Panc1 (cell line): ENCODE results near the gene RPA3. TPM values are rescaled to one million over a fixed set of nuclear protein-coding genes. Genes with fewer than 3 reads are reported as not detected.

Experiments
- ATAC-seq: fragments of 200-7000 bp; cut with Tn5 transposase; 2 replicates; pipeline ENCODE4 v1.9.1; 2020; ENCODE audit warnings: mild to moderate bottlenecking, moderate library complexity
- BruUV-seq: library from RNA; stranded (reverse); fragments of 400-500 nt; replicated peaks from 2 replicates; lab custom pipeline; 2021; lab: Mats Ljungman, UMichigan
- CTCF ChIA-PET: fragments of 300-600 bp; sonication (Branson Sonifier 250); formaldehyde crosslinking; loops from one replicate; lab custom pipeline; 2022; ENCODE audit warnings: antibody characterized with exemption; lab: Charles Lee
- POLR2A ChIA-PET: fragments of 300-600 bp; sonication (Branson Sonifier 250); formaldehyde crosslinking; loops from one replicate; lab custom pipeline; 2022; ENCODE audit warnings: antibody characterized with exemption; lab: Charles Lee
- DNase-seq: peaks from one replicate; pipeline ENCODE4 v3.0.0-alpha.2; 2010; ENCODE audit warnings: low read depth, low spot score
- H3K27ac ChIP-seq: 2 replicates; pipeline ENCODE4 v1.5.1; 2011; ENCODE audit warnings: mild to moderate bottlenecking, low read length, inconsistent platforms
- H3K27me3 ChIP-seq: fragments of 200-500 bp; sonication (Bioruptor generic); 2 replicates; pipeline ENCODE4 v1.6.0; 2014; ENCODE audit warnings: low read length, inconsistent platforms; ENCODE audit not compliant: control insufficient read depth, insufficient read depth
- H3K36me3 ChIP-seq: fragments of 200-500 bp; sonication (Bioruptor generic); 2 replicates; pipeline ENCODE4 v1.5.1; 2014; ENCODE audit warnings: inconsistent platforms, mild to moderate bottlenecking, low read length, moderate library complexity; ENCODE audit not compliant: control insufficient read depth, insufficient read depth
- H3K4me1 ChIP-seq: 2 replicates; pipeline ENCODE4 v1.5.1; 2011; ENCODE audit warnings: inconsistent platforms, mild to moderate bottlenecking, low read length, moderate library complexity; ENCODE audit not compliant: control insufficient read depth, insufficient read depth
- H3K4me3 ChIP-seq, 2 experiments: 2 replicates each; pipeline ENCODE4 v1.5.1; 2011 to 2012; ENCODE audit warnings: low read depth in 2 of 2, low read length in 2 of 2, mild to moderate bottlenecking in 2 of 2, inconsistent platforms in 1 of 2, moderate library complexity in 1 of 2
- H3K9me3 ChIP-seq: fragments of 200-500 bp; sonication (Bioruptor generic); 2 replicates; pipeline ENCODE4 v1.5.1; 2014; ENCODE audit warnings: low read depth, mild to moderate bottlenecking, inconsistent platforms, low read length, moderate library complexity; ENCODE audit not compliant: control insufficient read depth, insufficient read depth
- CTCF ChIP-seq: fragments of 450-650 bp; IDR thresholded peaks from 2 replicates; pipeline ENCODE4 v1.5.1; 2017; ENCODE audit warnings: mild to moderate bottlenecking
- POLR2AphosphoS5 ChIP-seq: IDR thresholded peaks from 2 replicates; pipeline ENCODE4 v1.6.1; 2012; ENCODE audit warnings: mild to moderate bottlenecking, low read depth, low read length, moderate library complexity
- REST ChIP-seq, 2 experiments: IDR thresholded peaks; 2 replicates each; pipeline ENCODE4 v1.6.1; 2011 to 2012; ENCODE audit warnings: low read depth in 2 of 2, control low read depth in 1 of 2, low read length in 1 of 2, mild to moderate bottlenecking in 1 of 2, moderate library complexity in 1 of 2; ENCODE audit not compliant: insufficient read depth in 1 of 2
- SIN3A ChIP-seq: IDR thresholded peaks from 2 replicates; pipeline ENCODE4 v1.6.1; 2012; ENCODE audit warnings: low read depth, mild to moderate bottlenecking, low read length, moderate library complexity, borderline replicate concordance; ENCODE audit not compliant: insufficient read depth
- TCF7L2 ChIP-seq: IDR thresholded peaks from 2 replicates; pipeline ENCODE4 v1.6.1; 2011; ENCODE audit warnings: mild to moderate bottlenecking, low read depth, low read length, inconsistent platforms
- in situ Hi-C: cut with HindIII; loops from 2 replicates; pipeline ENCODE4 v1.10.0; 2016; ENCODE audit warnings: low sequenced_read_pairs, low pct_unique_long_range_greater_than_20kb
- intact Hi-C: fragments of 100-400 bp; cut with micrococcal nuclease; formaldehyde crosslinking; loops from one replicate; pipeline ENCODE4 v1.10.0; 2022; ENCODE audit not compliant: unreplicated experiment
- total RNA-seq: library from RNA; stranded (reverse); gene quantifications from one replicate; pipeline ENCODE4 v1.2.1, GENCODE V29; 2021; ENCODE audit not compliant: unreplicated experiment

RPA3 gene
- total RNA-seq, 1 experiment from 2014 or later = 93.5 TPM

DNA sequence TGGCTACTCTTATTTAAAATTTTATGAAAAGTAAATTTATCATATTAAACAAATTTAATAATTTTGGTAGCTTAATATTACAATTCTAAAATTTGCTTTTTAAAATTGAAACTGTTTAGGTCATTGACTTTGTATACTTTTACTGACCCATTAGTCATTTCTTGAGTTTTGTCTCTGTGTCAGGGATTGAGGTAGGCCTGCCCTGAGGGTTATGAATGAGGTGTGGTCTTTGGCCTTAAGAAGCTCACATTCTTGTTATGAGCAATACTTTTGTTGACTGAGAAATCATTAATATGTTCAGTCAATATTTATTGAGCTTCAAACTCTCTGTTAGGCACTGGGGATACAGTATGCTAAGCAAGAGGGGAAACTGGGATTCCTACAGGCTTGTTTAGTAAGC lies 47.0 kb upstream of the RPA3 start:
- H3K9me3 ChIP-seq = no peaks in the 10 kb centered on the region
- TF ChIP-seq POLR2AphosphoS5 (no peak), TCF7L2 (no peak), REST (IDR thresholded peaks at IDR 0.05; ENCODE audit: insufficient read depth in 1 of 2, low read depth in 2 of 2, low read length in 1 of 2) (no peak), CTCF (no peak), SIN3A (no peak)
- DNase-seq = no peak
- H3K27me3 ChIP-seq = no peaks in the 10 kb centered on the region
- BruUV-seq = no TSS peak
- no peaks in the 10 kb centered on the region for H3K36me3 ChIP-seq
- H3K4me1 ChIP-seq = peaks cover 8% of the 10 kb centered on the region; the same call in 1 of the 2 replicates
- in situ Hi-C loops (no loop called here), intact Hi-C loops (loop anchor here (10.0 kb wide), 3 partner anchors 171 to 449 kb away; no protein-coding TSS in a partner anchor)
- H3K4me3 ChIP-seq = no peak overlapping the region
- ATAC-seq = no peak
- ChIA-PET POLR2A (no interaction called here), CTCF (no interaction called here)
- no peak overlapping the region for H3K27ac ChIP-seq

DNA sequence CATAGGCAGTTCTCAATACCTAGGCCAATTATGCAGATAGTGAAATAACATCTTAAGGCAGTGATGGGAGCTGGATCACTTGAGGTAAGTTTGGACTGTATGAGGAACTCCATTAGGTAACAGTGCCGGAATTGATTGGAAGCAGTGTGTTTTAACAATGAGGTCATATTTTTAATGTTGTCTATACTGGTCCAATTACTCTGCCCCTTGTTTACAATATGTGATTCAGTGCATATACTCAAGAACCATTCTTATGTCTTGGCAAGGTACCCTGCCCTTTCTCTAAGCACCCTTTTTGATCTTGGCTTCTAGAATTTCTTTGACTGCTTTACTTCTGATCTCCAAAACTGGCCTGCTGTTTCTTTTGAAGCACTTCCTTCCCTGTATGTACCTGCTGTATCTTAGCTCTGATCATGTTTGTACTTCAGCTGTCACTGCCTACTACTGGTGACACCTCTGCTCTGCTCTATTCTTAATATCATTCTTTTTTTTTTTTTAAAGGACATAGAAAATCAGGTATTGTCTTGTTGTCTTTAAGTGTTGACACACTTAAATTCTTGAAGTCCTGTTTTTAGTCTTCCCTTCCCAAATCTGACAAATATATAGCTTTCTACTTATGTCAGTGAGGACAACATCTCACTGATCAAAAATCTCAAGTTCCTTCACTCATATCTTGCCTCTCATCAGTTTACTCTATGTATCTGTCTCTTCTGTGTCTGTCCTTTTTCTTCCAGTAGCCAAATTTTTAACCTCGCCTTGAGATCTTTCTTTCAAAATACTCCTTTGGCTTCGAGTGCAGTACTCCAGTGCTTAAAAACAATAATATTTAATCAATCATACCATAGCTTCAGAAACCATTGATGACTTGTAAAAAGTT lies 46.4 kb upstream of the RPA3 start:
- TF ChIP-seq CTCF (peak; percentile 15; the same call in 1 of the 2 replicates), SIN3A (no peak), TCF7L2 (no peak)

More for the DNA sequence above, 46.4 kb upstream of the RPA3 start:
- H3K4me1 ChIP-seq = peaks cover 8% of the 10 kb centered on the region; the same call in 1 of the 2 replicates
- H3K4me3 ChIP-seq = no peak overlapping the region
- H3K27ac ChIP-seq = no peak overlapping the region; the same call in 1 of the 2 replicates
- in situ Hi-C loops = no loop called here
- ATAC-seq (no peak), DNase-seq (no peak)
- CTCF ChIA-PET = interaction anchor here (0.5 to 0.6 kb wide), 2 partner anchors 144 to 146 kb away, joined by 3 to 6 read pairs; no protein-coding TSS in a partner anchor
- no peaks in the 10 kb centered on the region for H3K9me3 ChIP-seq
- POLR2A ChIA-PET = interaction anchor here (0.6 kb wide), 1 partner anchor 465 kb away, joined by 3 read pairs; no protein-coding TSS in a partner anchor
- no TSS peak for BruUV-seq
- H3K27me3 ChIP-seq = no peaks in the 10 kb centered on the region
- intact Hi-C loops = loop anchor here (5.0 to 10.0 kb wide), 4 partner anchors 82 to 450 kb away; no protein-coding TSS in a partner anchor
- H3K36me3 ChIP-seq = no peaks in the 10 kb centered on the region
